ENCODE results near the gene MTHFD2L.

MTHFD2L gene

GRCh38 chr4:74189331-74190043, 31.6 kb downstream of the MTHFD2L start:
- DNase-seq (ENCODE audit: insufficient read length, low spot score), result no peak
- no peak for FAIRE-seq
- TF ChIP-seq CTCF (IDR thresholded peaks at IDR 0.05; ENCODE audit: insufficient read depth, missing control alignments), result peak; percentile 65

GRCh38 chr4:74190332-74190731, 32.4 kb downstream of the MTHFD2L start:
- FAIRE-seq (no peak), DNase-seq (ENCODE audit: insufficient read length, low spot score) (no peak)
- no peak for TF ChIP-seq CTCF (IDR thresholded peaks at IDR 0.05; ENCODE audit: insufficient read depth, missing control alignments)

- FAIRE-seq (no peak), DNase-seq (ENCODE audit: insufficient read length, low spot score) (no peak)
- TF ChIP-seq CTCF (IDR thresholded peaks at IDR 0.05; ENCODE audit: insufficient read depth, missing control alignments), result no peak
Observed at GRCh38 chr4:74190919-74191397, 33.0 kb downstream of the MTHFD2L start.

- DNase-seq (ENCODE audit: insufficient read length, low spot score) (no peak), FAIRE-seq (no peak)
- no peak for TF ChIP-seq CTCF (IDR thresholded peaks at IDR 0.05; ENCODE audit: insufficient read depth, missing control alignments)
Observed at GRCh38 chr4:74197080-74197479, 39.2 kb downstream of the MTHFD2L start.

GRCh38 chr4:74202062-74202586, 44.2 kb downstream of the MTHFD2L start:
- TF ChIP-seq CTCF (IDR thresholded peaks at IDR 0.05; ENCODE audit: insufficient read depth, missing control alignments), result no peak
- DNase-seq (ENCODE audit: insufficient read length, low spot score), result no peak
- no peak for FAIRE-seq

- DNase-seq (ENCODE audit: insufficient read length, low spot score), result no peak
Observed at GRCh38 chr4:74203467-74203866, 45.5 kb downstream of the MTHFD2L start.

More at GRCh38 chr4:74203467-74203866, 45.5 kb downstream of the MTHFD2L start:
- no peak for FAIRE-seq
- TF ChIP-seq CTCF (IDR thresholded peaks at IDR 0.05; ENCODE audit: insufficient read depth, missing control alignments), result no peak
